ENCODE measurements around the gene C1orf159.

Gene C1orf159

GRCh38 chr1:1045129-1045528 lies 70.8 kb downstream of the C1orf159 start:
- TF ChIP-seq CTCF (IDR thresholded peaks at IDR 0.05) = no peak

GRCh38 chr1:1044455-1045078 lies 71.3 kb downstream of the C1orf159 start:
- DNase-seq (ENCODE audit: low spot score) = no peak
- no peak overlapping the region for H3K27ac ChIP-seq
- TF ChIP-seq CTCF (IDR thresholded peaks at IDR 0.05) = no peak
- H3K4me3 ChIP-seq = no peak overlapping the region

More at GRCh38 chr1:1045129-1045528, 70.8 kb downstream of the C1orf159 start:
- Histone ChIP-seq H3K4me3 (no peak overlapping the region), H3K27ac (no peak overlapping the region)
- no peak for DNase-seq (ENCODE audit: low spot score)

- TF ChIP-seq CTCF (IDR thresholded peaks at IDR 0.05) = no peak
- DNase-seq (ENCODE audit: low spot score) = no peak
- Histone ChIP-seq H3K27ac (no peak overlapping the region), H3K4me3 (no peak overlapping the region)
Observed at GRCh38 chr1:1043921-1044320, 72.0 kb downstream of the C1orf159 start.

- no peak for TF ChIP-seq CTCF (IDR thresholded peaks at IDR 0.05)
- no peak for DNase-seq (ENCODE audit: low spot score)
- H3K4me3 ChIP-seq = no peak overlapping the region
- H3K27ac ChIP-seq = no peak overlapping the region
Observed at GRCh38 chr1:1043411-1043810, 72.5 kb downstream of the C1orf159 start.

- no peak for TF ChIP-seq CTCF (IDR thresholded peaks at IDR 0.05)
- Histone ChIP-seq H3K27ac (no peak overlapping the region), H3K4me3 (no peak overlapping the region)
- no peak for DNase-seq (ENCODE audit: low spot score)
Observed at GRCh38 chr1:1042835-1043234, 73.1 kb downstream of the C1orf159 start.

GRCh38 chr1:1041873-1042272 lies 74.0 kb downstream of the C1orf159 start:
- TF ChIP-seq CTCF (IDR thresholded peaks at IDR 0.05) = no peak

GRCh38 chr1:1041092-1041523 lies 74.8 kb downstream of the C1orf159 start:
- H3K27ac ChIP-seq = peak overlapping the region in 1 of 2 donors; percentile 9
- DNase-seq (ENCODE audit: low spot score) = no peak
- TF ChIP-seq CTCF (IDR thresholded peaks at IDR 0.05) = no peak
- H3K4me3 ChIP-seq = peak overlapping the region; percentile 71

More at GRCh38 chr1:1041873-1042272, 74.0 kb downstream of the C1orf159 start:
- Histone ChIP-seq H3K4me3 (no peak overlapping the region), H3K27ac (no peak overlapping the region)
- DNase-seq (ENCODE audit: low spot score) = no peak
